ENCODE results near the gene MYRIP. TPM values are rescaled to one million over a fixed set of nuclear protein-coding genes. Genes with fewer than 3 reads are reported as not detected.

MYRIP gene
- total RNA-seq, 1 donor from 2014 or later = 0.54 TPM

DNA sequence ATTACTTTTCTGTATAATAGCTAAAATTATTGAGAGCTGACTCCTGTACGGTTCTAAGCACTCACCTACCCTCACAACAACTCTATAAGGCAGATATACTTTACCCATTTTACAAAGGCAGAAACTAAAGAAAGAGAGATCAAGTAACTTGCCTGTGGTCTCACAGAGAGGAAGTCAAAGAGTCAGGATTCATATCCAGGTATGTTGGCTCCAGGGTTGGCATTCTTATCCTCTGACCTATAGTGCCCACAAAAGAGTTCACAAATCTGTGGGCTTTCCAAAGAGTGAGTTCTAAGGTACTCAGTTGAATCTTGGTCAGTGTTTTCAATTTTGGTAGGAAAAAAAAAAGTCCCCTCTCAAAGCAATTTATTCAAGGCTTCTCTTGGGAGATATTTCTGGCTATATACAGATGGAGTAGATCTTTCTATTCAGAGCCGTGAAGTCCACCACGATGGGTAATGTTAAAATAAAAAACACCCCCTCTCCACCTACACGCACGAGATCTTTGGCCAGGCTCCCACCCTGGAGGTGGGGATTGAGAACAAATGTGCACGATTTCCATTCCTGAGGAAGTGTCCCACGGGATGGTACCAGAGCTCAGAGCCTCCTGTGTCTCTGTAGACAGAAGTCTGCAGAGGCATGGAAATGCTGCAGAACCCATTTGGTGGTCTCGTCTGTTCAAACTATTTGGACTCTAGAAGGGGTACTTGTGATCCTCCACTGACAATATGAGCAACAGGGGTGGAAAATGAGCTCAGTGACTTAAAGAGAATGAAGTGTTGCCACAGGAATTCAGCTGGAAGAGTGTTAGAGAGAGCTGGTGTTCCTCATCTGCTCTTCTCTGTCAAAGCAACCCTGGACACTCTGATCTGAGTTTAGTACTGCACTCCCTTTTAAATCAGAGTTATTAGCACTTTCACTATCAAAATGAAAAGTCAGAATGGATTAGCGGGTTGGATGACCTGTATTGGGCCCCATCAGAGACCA, 288.0 kb downstream of the MYRIP start:
- no peaks in the 10 kb centered on the region for H3K4me1 Mint-ChIP-seq
- H3K27me3 Mint-ChIP-seq (ENCODE audit: low read depth) = peaks cover 2% of the 10 kb centered on the region
- H3K4me3 Mint-ChIP-seq = no peak overlapping the region
- peaks cover 4% of the 10 kb centered on the region for H3K9me3 Mint-ChIP-seq
- TF ChIP-seq, protein P1, sequence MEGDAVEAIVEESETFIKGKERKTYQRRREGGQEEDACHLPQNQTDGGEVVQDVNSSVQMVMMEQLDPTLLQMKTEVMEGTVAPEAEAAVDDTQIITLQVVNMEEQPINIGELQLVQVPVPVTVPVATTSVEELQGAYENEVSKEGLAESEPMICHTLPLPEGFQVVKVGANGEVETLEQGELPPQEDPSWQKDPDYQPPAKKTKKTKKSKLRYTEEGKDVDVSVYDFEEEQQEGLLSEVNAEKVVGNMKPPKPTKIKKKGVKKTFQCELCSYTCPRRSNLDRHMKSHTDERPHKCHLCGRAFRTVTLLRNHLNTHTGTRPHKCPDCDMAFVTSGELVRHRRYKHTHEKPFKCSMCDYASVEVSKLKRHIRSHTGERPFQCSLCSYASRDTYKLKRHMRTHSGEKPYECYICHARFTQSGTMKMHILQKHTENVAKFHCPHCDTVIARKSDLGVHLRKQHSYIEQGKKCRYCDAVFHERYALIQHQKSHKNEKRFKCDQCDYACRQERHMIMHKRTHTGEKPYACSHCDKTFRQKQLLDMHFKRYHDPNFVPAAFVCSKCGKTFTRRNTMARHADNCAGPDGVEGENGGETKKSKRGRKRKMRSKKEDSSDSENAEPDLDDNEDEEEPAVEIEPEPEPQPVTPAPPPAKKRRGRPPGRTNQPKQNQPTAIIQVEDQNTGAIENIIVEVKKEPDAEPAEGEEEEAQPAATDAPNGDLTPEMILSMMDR (conservative IDR thresholded peaks at IDR 0.05) = no peak
- no peak overlapping the region for H3K27ac Mint-ChIP-seq (ENCODE audit: unreplicated experiment)
- no peaks in the 10 kb centered on the region for H3K36me3 Mint-ChIP-seq (ENCODE audit: low read depth)
- no peak for DNase-seq (ENCODE audit: low read depth, low spot score)

DNA sequence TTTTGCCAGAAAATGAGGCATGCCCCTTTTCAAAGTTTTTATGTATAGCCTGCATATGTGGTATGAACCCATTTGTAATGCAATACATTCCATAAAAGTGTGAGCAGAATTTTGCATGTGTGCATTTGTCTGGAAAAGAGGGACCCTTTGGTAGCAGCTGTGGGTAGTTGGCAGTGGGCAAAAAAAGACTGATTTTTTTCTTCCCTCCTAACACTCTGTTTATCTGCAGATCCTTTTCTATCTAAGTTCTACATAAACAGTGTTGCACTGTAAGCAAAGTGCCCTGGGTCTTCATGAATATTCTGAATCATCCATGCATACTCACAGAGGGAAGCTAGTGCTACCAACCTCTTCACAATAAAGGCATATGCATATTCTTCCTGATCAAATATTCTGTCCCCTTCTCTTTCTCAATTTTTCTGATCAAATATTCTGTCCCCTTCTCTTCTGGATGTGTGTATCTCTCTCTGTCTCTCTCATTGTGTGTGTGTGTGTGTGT, 288.9 kb downstream of the MYRIP start:
- H3K4me1 Mint-ChIP-seq = no peaks in the 10 kb centered on the region
- no peak overlapping the region for H3K4me3 Mint-ChIP-seq
- H3K9me3 Mint-ChIP-seq = peaks cover 4% of the 10 kb centered on the region
- peaks cover 2% of the 10 kb centered on the region for H3K27me3 Mint-ChIP-seq (ENCODE audit: low read depth)
- no peak for DNase-seq (ENCODE audit: low read depth, low spot score)
- H3K36me3 Mint-ChIP-seq (ENCODE audit: low read depth) = no peaks in the 10 kb centered on the region
- TF ChIP-seq, protein P1 (conservative IDR thresholded peaks at IDR 0.05) = no peak
- H3K27ac Mint-ChIP-seq (ENCODE audit: unreplicated experiment) = no peak overlapping the region

DNA sequence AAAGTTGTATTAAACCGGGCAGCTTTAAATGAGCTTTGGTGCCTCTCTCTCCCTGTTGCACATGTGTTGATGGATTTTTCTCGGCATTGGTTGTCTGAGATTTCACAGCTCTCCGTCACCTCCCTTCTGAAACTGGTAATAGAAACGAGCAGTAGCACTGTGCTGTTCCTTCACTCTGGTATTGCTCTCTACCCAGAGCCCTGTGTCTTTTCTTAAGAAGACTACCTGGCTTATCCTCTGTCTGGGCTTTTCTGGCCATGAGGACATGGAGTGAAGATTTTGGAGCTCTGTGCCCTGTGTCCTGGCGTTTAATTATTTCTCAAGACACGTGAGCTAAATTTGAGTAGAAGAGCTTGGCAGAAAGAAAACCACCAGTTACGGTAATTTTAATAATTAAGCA, 290.5 kb downstream of the MYRIP start:
- DNase-seq (ENCODE audit: low read depth, low spot score) = no peak
- Mint-ChIP-seq H3K9me3 (peaks cover 4% of the 10 kb centered on the region), H3K27ac (ENCODE audit: unreplicated experiment) (no peak overlapping the region), H3K27me3 (ENCODE audit: low read depth) (peaks cover 2% of the 10 kb centered on the region), H3K4me3 (no peak overlapping the region), H3K4me1 (no peaks in the 10 kb centered on the region), H3K36me3 (ENCODE audit: low read depth) (no peaks in the 10 kb centered on the region)
- TF ChIP-seq, protein P1 (conservative IDR thresholded peaks at IDR 0.05) = no peak

DNA sequence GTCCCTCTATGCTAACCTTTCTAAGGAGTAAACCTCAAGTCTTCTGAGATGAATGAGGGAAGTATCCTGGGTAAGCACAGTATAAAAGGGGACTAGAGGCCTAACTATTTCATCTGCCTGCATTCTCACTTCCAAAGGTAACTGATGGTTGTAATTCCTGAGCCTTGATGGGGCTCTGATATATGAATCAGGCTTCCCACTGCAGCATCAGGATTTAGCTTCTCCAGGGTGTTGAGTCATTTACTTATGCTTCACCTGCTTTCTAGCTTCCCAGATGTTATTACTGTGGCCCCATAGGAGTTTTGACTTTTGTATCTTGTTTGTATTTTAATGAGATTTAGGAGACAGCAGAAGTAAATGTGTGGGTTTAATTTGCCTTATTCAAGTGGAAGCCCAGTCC, 292.8 kb downstream of the MYRIP start:
- H3K9me3 Mint-ChIP-seq = peaks cover 4% of the 10 kb centered on the region
- no peaks in the 10 kb centered on the region for H3K4me1 Mint-ChIP-seq
- H3K36me3 Mint-ChIP-seq (ENCODE audit: low read depth) = no peaks in the 10 kb centered on the region
- no peaks in the 10 kb centered on the region for H3K27me3 Mint-ChIP-seq (ENCODE audit: low read depth)
- TF ChIP-seq, protein P1 (conservative IDR thresholded peaks at IDR 0.05) = no peak
- no peak overlapping the region for H3K4me3 Mint-ChIP-seq
- DNase-seq (ENCODE audit: low read depth, low spot score) = no peak
- H3K27ac Mint-ChIP-seq (ENCODE audit: unreplicated experiment) = no peak overlapping the region

DNA sequence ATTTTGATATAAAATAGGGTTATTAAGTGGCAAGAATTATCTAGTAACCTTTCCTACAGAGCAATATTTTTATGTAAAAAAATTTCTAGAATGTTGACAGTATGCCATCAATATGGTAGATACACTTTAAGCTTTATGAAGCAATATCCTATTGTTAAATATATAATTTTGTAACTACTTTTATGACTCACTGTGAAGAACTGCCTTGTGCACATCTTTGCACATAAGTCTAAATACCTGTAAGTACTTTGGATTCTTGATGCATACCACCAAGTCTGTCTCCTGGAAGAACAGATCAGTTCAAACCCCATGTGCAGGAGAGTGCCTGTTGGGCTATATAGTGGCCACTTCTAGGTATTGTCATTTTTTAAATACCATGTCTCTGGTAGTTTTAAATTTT, 294.4 kb downstream of the MYRIP start:
- Mint-ChIP-seq H3K27ac (ENCODE audit: unreplicated experiment) (no peak overlapping the region), H3K9me3 (peaks cover 4% of the 10 kb centered on the region), H3K4me3 (no peak overlapping the region), H3K4me1 (peaks cover 10% of the 10 kb centered on the region), H3K36me3 (ENCODE audit: low read depth) (no peaks in the 10 kb centered on the region), H3K27me3 (ENCODE audit: low read depth) (no peaks in the 10 kb centered on the region)
- DNase-seq (ENCODE audit: low read depth, low spot score) = no peak
- TF ChIP-seq, protein P1 (conservative IDR thresholded peaks at IDR 0.05) = no peak
